ENCODE measurements around the gene DCAF11.

The DCAF11 gene

GRCh38 chr14:24071836-24072430 is 42.6 kb upstream of the DCAF11 start:
- TF ChIP-seq POLR2AphosphoS5 (IDR thresholded peaks at IDR 0.05; ENCODE audit: low read depth, low read length): no peak
- no peak for TF ChIP-seq POLR2A (IDR thresholded peaks at IDR 0.05; ENCODE audit: low read depth, low read length)
- no peak for TF ChIP-seq TAF1 (IDR thresholded peaks at IDR 0.05; ENCODE audit: borderline replicate concordance, low read depth, low read length)
- DNase-seq (ENCODE audit: insufficient read length) (no peak), FAIRE-seq (no peak)

DNA sequence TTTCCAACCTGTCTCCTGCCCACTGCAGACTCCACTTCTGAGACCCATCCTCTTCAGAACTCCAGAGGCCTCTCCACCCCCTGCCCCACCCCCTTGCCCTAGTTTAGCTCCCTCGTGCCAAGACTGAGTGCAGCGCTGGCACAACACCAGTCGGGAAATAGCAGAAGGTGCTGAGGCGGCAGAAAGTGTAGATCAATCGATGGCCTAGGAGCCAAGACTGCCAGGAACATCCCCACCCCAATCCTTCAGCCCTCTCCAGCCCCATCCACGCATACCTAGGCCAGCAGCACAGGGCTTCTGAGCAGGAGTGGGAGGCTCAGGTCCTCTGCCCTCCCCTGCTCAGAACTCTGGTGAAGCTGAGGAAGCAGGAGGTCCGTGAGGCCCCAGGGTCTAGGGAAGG is 42.1 kb upstream of the DCAF11 start:
- no peak for FAIRE-seq
- TF ChIP-seq POLR2A (IDR thresholded peaks at IDR 0.05; ENCODE audit: low read depth, low read length): no peak
- no peak for TF ChIP-seq TAF1 (IDR thresholded peaks at IDR 0.05; ENCODE audit: borderline replicate concordance, low read depth, low read length)
- TF ChIP-seq POLR2AphosphoS5 (IDR thresholded peaks at IDR 0.05; ENCODE audit: low read depth, low read length): no peak
- DNase-seq (ENCODE audit: insufficient read length): no peak

- TF ChIP-seq POLR2A (IDR thresholded peaks at IDR 0.05; ENCODE audit: low read depth, low read length) (no peak), TAF1 (IDR thresholded peaks at IDR 0.05; ENCODE audit: borderline replicate concordance, low read depth, low read length) (no peak), POLR2AphosphoS5 (IDR thresholded peaks at IDR 0.05; ENCODE audit: low read depth, low read length) (no peak)
- DNase-seq (ENCODE audit: insufficient read length) (no peak), FAIRE-seq (no peak)
Measured at GRCh38 chr14:24072881-24073877, 41.4 kb upstream of the DCAF11 start.

DNA sequence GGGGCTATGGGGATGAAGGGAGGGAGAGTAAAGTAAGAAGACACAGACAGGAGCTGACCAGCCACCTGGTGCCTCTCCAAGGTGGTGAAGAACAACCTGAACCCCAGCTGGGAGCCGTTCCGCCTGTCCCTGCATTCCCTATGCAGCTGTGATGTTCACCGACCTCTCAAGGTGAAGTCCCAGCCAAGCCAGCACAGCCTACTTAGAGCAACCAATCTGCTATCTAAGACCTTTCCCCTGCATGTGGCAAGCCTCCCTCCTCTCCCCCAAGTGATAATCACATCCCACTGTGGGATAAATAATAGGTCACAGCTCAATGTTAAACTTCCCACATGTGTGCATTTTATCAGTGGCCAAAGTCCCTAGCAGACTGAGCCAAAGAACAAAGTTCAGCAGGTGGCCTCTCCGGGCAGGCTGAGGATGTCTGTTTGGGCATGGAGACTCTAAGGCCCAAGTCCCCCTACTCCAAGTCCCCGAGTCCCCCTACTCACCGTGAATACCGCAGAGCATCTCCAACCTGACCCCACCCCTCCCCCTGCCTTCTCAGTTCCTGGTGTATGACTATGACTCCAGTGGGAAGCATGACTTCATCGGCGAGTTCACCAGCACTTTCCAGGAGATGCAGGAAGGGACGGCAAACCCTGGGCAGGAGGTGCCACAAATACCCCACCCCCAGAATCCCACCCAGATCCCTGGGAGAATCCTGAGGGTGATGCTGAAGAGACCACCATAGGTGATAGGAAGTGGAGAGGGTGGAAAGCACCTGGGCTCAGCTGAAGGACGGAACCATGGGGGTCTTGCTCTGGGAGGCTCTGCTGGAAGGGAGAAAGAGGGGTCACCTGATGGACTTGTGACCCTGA is 39.7 kb upstream of the DCAF11 start:
- DNase-seq (ENCODE audit: insufficient read length) (no peak), FAIRE-seq (no peak)
- TF ChIP-seq POLR2AphosphoS5 (IDR thresholded peaks at IDR 0.05; ENCODE audit: low read depth, low read length) (no peak), POLR2A (IDR thresholded peaks at IDR 0.05; ENCODE audit: low read depth, low read length) (no peak), TAF1 (IDR thresholded peaks at IDR 0.05; ENCODE audit: borderline replicate concordance, low read depth, low read length) (no peak)

- FAIRE-seq (no peak), DNase-seq (ENCODE audit: insufficient read length) (peak; percentile 57)
- TF ChIP-seq POLR2AphosphoS5 (IDR thresholded peaks at IDR 0.05; ENCODE audit: low read depth, low read length): no peak
- TF ChIP-seq TAF1 (IDR thresholded peaks at IDR 0.05; ENCODE audit: borderline replicate concordance, low read depth, low read length): no peak
- no peak for TF ChIP-seq POLR2A (IDR thresholded peaks at IDR 0.05; ENCODE audit: low read depth, low read length)
Measured at GRCh38 chr14:24075485-24076301, 38.9 kb upstream of the DCAF11 start.

GRCh38 chr14:24076302-24076601 is 38.3 kb upstream of the DCAF11 start:
- TF ChIP-seq POLR2A (IDR thresholded peaks at IDR 0.05; ENCODE audit: low read depth, low read length) (no peak), TAF1 (IDR thresholded peaks at IDR 0.05; ENCODE audit: borderline replicate concordance, low read depth, low read length) (no peak)
- DNase-seq (ENCODE audit: insufficient read length) (no peak), FAIRE-seq (no peak)

DNA sequence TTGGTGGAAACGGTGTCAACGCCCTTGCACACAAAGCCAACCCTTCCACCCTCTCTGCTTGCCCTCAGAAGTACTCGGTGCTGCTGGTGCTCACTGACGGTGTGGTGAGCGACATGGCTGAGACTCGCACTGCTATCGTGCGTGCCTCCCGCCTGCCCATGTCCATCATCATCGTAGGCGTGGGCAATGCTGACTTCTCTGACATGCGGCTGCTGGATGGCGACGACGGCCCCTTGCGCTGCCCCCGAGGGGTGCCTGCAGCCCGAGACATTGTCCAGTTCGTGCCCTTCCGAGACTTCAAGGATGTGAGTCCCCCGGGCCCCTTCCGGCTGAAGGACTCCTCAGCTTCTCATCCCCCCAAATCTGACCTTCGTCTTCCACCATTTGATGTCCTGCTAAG is 37.5 kb upstream of the DCAF11 start:
- DNase-seq (ENCODE audit: insufficient read length) (no peak), FAIRE-seq (no peak)
- TF ChIP-seq TAF1 (IDR thresholded peaks at IDR 0.05; ENCODE audit: borderline replicate concordance, low read depth, low read length) (no peak), POLR2A (IDR thresholded peaks at IDR 0.05; ENCODE audit: low read depth, low read length) (no peak), POLR2AphosphoS5 (IDR thresholded peaks at IDR 0.05; ENCODE audit: low read depth, low read length) (no peak)

DNA sequence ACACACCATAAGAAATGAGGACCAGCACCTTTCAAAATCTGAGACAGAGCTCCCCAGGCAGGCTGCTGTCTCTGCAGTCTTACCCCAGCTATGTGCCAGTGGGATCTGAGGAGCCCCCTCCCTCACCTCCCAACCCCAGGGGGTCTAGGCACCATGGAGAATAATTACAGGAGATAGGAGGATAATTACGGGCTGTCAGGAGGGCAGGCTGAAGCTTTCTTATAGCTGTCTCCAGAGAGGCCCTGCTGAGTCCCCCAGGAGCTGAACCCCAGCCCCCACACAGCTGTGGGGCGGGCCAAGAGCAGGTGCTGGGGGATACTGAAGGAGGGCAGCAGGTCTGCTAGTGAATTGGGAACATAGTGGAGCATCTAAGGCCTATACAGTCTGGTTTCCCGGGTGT is 36.4 kb upstream of the DCAF11 start:
- no peak for FAIRE-seq
- no peak for TF ChIP-seq TAF1 (IDR thresholded peaks at IDR 0.05; ENCODE audit: borderline replicate concordance, low read depth, low read length)
- TF ChIP-seq POLR2AphosphoS5 (IDR thresholded peaks at IDR 0.05; ENCODE audit: low read depth, low read length): no peak
- TF ChIP-seq POLR2A (IDR thresholded peaks at IDR 0.05; ENCODE audit: low read depth, low read length): no peak
- DNase-seq (ENCODE audit: insufficient read length): no peak

DNA sequence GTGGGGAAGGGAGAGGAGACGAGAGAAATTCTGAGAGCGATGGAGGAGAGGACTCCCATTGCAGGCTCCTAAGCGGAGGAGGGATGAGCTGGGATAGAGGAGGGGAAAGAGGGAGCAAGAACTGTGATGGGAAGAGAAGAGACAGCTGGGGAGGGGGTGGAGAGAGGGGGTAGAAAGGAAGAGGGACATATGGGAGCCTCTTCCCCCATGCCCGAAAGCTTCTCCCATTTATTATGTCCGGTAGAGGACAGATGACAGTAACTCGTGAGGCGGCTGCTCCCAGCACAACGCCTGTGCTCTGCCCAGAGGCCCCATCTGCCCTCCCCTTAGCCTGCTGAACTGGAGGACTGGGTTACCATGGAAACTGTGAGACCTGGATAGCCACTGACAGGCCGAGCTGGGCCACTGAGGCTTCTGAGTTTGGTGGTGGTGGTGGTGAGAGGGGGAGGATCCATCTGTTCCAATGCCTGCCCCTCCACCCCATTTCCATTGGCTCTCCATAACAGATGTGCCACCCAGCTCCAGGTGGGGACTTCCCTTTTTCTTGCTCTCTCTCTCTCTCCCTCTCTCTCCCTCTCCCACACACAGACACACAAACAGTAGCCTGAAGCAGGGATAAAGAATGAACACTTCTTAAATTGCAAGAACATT is 35.0 kb upstream of the DCAF11 start:
- FAIRE-seq: no peak
- no peak for TF ChIP-seq TAF1 (IDR thresholded peaks at IDR 0.05; ENCODE audit: borderline replicate concordance, low read depth, low read length)
- no peak for TF ChIP-seq POLR2A (IDR thresholded peaks at IDR 0.05; ENCODE audit: low read depth, low read length)
- no peak for TF ChIP-seq POLR2AphosphoS5 (IDR thresholded peaks at IDR 0.05; ENCODE audit: low read depth, low read length)
- DNase-seq (ENCODE audit: insufficient read length): no peak

DNA sequence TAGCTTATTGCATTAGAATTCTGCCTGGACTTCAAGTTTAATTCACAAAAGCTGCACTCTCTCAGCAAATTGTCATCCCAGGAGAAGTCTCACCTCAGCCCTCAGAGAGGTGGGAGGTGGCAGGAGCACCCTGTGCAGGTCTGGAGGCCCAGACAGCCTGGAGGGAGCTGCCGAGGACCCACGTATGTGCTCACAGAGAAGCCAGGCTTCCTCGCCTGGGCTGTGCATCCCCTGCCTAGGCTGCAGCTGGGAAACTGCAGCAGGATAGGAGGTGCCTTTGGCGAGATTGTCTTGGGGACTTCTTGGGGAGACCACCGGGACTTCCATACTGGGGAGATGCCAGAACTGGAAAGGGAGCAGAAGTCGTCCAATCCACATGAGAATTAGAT is 34.4 kb upstream of the DCAF11 start:
- FAIRE-seq: no peak
- no peak for DNase-seq (ENCODE audit: insufficient read length)
- TF ChIP-seq POLR2A (IDR thresholded peaks at IDR 0.05; ENCODE audit: low read depth, low read length) (no peak), TAF1 (IDR thresholded peaks at IDR 0.05; ENCODE audit: borderline replicate concordance, low read depth, low read length) (no peak), POLR2AphosphoS5 (IDR thresholded peaks at IDR 0.05; ENCODE audit: low read depth, low read length) (no peak)
